ENCODE results near the gene ARPC5L. TPM values are rescaled to one million over a fixed set of nuclear protein-coding genes. Genes with fewer than 3 reads are reported as not detected.

The ARPC5L gene
- total and polyA plus RNA-seq, 2 of the 8 experiments (the other 6 are each of a cell fraction or from before 2014, with no cell fraction given), result 34.1 to 50.6 TPM

DNA sequence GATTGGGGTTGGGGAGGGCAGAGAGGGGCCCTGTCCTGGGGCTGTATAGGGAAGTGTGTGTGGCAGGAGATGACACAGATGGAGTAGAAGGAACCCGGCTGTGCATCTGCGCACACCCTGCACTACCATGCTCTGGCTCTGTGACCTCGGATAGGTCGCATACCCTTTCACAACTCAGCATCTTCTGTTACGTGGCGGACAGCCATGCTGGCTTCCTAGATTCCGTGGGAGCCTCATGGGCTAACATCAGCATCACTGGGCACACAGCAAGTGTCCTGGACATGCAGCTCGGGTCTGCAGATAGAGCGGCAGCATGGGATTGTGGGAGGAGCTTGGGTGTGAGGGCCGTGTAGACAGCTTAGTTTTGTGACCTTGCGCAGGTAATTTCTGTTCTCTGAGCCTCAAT is 9.2 kb downstream of the ARPC5L start (continued):
- TF ChIP-seq ATF2 (IDR thresholded peaks at IDR 0.05; ENCODE audit: low read length) (no peak), USF2 (IDR thresholded peaks at IDR 0.05; ENCODE audit: low read length) (no peak), SRF (IDR thresholded peaks at IDR 0.05; ENCODE audit: low read depth, low read length) (no peak), SP4 (IDR thresholded peaks at IDR 0.05; ENCODE audit: low read length) (no peak), JUN (IDR thresholded peaks at IDR 0.05; ENCODE audit: low read depth, low read length) (no peak)

All from H1 (cell line).